Loucy (cell line): ENCODE results near the gene PTHLH.

ENCODE experiments used
- EZH2phosphoT487 ChIP-seq: fragments of 200-600 bp; IDR thresholded peaks from 2 replicates; pipeline ENCODE4 v1.6.1; 2018; ENCODE audit warnings: antibody characterized with exemption, mild to moderate bottlenecking, moderate library complexity, borderline replicate concordance
- TF ChIP-seq, protein P1 (sequence below): fragments of 200-600 bp; sonication (generic); conservative IDR thresholded peaks from 2 replicates; pipeline ENCODE4 v1.5.1; 2014; ENCODE audit warnings: mild to moderate bottlenecking, antibody characterized with exemption, low read length

- TF ChIP-seq, protein P1, sequence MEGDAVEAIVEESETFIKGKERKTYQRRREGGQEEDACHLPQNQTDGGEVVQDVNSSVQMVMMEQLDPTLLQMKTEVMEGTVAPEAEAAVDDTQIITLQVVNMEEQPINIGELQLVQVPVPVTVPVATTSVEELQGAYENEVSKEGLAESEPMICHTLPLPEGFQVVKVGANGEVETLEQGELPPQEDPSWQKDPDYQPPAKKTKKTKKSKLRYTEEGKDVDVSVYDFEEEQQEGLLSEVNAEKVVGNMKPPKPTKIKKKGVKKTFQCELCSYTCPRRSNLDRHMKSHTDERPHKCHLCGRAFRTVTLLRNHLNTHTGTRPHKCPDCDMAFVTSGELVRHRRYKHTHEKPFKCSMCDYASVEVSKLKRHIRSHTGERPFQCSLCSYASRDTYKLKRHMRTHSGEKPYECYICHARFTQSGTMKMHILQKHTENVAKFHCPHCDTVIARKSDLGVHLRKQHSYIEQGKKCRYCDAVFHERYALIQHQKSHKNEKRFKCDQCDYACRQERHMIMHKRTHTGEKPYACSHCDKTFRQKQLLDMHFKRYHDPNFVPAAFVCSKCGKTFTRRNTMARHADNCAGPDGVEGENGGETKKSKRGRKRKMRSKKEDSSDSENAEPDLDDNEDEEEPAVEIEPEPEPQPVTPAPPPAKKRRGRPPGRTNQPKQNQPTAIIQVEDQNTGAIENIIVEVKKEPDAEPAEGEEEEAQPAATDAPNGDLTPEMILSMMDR: no peak
- no peak for TF ChIP-seq EZH2phosphoT487
Measured at GRCh38 chr12:27966870-27967269, 5.7 kb downstream of the PTHLH start.
